Activated B cell treated with CpG ODN at 0.5 μM for 24 hours (primary cell): ENCODE results near the gene NRDC. TPM values are rescaled to one million over a fixed set of nuclear protein-coding genes. Genes with fewer than 3 reads are reported as not detected.
A peak's percentile ranks its signal among the peaks of the same experiment; 100 is the strongest.

Experiments used
- ATAC-seq: fragments of 200-7000 bp; cut with Tn5 transposase; one replicate; pipeline ENCODE4 v1.10.0; 2021; ENCODE audit warnings: low read depth, mild to moderate bottlenecking, moderate library complexity
- CTCF ChIA-PET: fragments of 350-600 bp; sonication (Branson Sonifier 250); formaldehyde crosslinking; loops from one replicate; lab custom pipeline; 2021; ENCODE audit warnings: antibody characterized with exemption; lab: Charles Lee
- POLR2A ChIA-PET: fragments of 350-600 bp; sonication (Branson Sonifier 250); formaldehyde crosslinking; loops from one replicate; lab custom pipeline; 2021; ENCODE audit warnings: antibody characterized with exemption; lab: Charles Lee
- DNase-seq: peaks from one replicate; pipeline ENCODE4 v3.0.0; 2022
- H3K27ac Mint-ChIP-seq: one replicate; pipeline ENCODE4 v1.8.0; 2020; ENCODE audit warnings: mixed read lengths
- H3K27me3 Mint-ChIP-seq: one replicate; pipeline ENCODE4 v1.8.0; 2021; ENCODE audit warnings: mixed read lengths
- H3K36me3 Mint-ChIP-seq: one replicate; pipeline ENCODE4 v1.8.0; 2021; ENCODE audit warnings: low read depth, mixed read lengths
- H3K4me1 Mint-ChIP-seq: one replicate; pipeline ENCODE4 v1.8.0; 2021; ENCODE audit warnings: mixed read lengths
- H3K4me3 Mint-ChIP-seq: one replicate; pipeline ENCODE4 v1.8.0; 2020; ENCODE audit warnings: mild to moderate bottlenecking, mixed read lengths
- H3K9me3 Mint-ChIP-seq: one replicate; pipeline ENCODE4 v1.8.0; 2020; ENCODE audit warnings: mixed read lengths
- CTCF ChIP-seq: fragments of 200-600 bp; IDR thresholded peaks from one replicate; pipeline ENCODE4 v1.8.0; 2022; ENCODE audit warnings: antibody characterized with exemption, mild to moderate bottlenecking
- intact Hi-C: fragments of 100-400 bp; cut with micrococcal nuclease; formaldehyde crosslinking; loops from one replicate; pipeline ENCODE4 v1.15.1; 2024
- total RNA-seq: library from RNA; stranded (reverse); gene quantifications from 2 replicates; pipeline ENCODE4 v1.2.3, GENCODE V29; 2022

Gene NRDC
- total RNA-seq, 1 donor from 2014 or later = 162 TPM

GRCh38 chr1:51871351-51871975 lies 7.1 kb downstream of the NRDC start:
- intact Hi-C loops = loop anchor here (10.0 kb wide), 1 partner anchor 1143 kb away; no protein-coding TSS in a partner anchor
- ChIA-PET CTCF (no interaction called here), POLR2A (interaction anchor here (0.7 kb wide), 1 partner anchor 139 kb away, joined by 6 read pairs; no protein-coding TSS in a partner anchor)
- no peaks in the 10 kb centered on the region for H3K9me3 Mint-ChIP-seq
- H3K27me3 Mint-ChIP-seq = no peaks in the 10 kb centered on the region
- no peak overlapping the region for H3K4me3 Mint-ChIP-seq
- TF ChIP-seq CTCF = no peak
- DNase-seq = no peak
- peaks cover 62% of the 10 kb centered on the region for H3K4me1 Mint-ChIP-seq
- no peak for ATAC-seq
- H3K27ac Mint-ChIP-seq = no peak overlapping the region
- H3K36me3 Mint-ChIP-seq = peaks cover 25% of the 10 kb centered on the region

GRCh38 chr1:51870603-51871350 lies 7.8 kb downstream of the NRDC start:
- H3K27me3 Mint-ChIP-seq = no peaks in the 10 kb centered on the region
- DNase-seq (no peak), ATAC-seq (no peak)
- no peaks in the 10 kb centered on the region for H3K9me3 Mint-ChIP-seq
- H3K27ac Mint-ChIP-seq = no peak overlapping the region
- POLR2A ChIA-PET = no interaction called here
- peaks cover 25% of the 10 kb centered on the region for H3K36me3 Mint-ChIP-seq
- intact Hi-C loops = loop anchor here (10.0 kb wide), 1 partner anchor 1144 kb away; no protein-coding TSS in a partner anchor
- CTCF ChIA-PET = no interaction called here
- TF ChIP-seq CTCF = no peak
- no peak overlapping the region for H3K4me3 Mint-ChIP-seq
- peaks cover 63% of the 10 kb centered on the region for H3K4me1 Mint-ChIP-seq

- ATAC-seq = no peak
- ChIA-PET CTCF (interaction anchor here (0.7 kb wide), 1 partner anchor 9 kb away, joined by 3 read pairs; no protein-coding TSS in a partner anchor), POLR2A (no interaction called here)
- DNase-seq = no peak
- intact Hi-C loops = no loop called here
- Mint-ChIP-seq H3K27me3 (no peaks in the 10 kb centered on the region), H3K27ac (no peak overlapping the region), H3K4me1 (peaks cover 57% of the 10 kb centered on the region), H3K4me3 (no peak overlapping the region), H3K36me3 (peaks cover 13% of the 10 kb centered on the region), H3K9me3 (no peaks in the 10 kb centered on the region)
- no peak for TF ChIP-seq CTCF
Measured at GRCh38 chr1:51867479-51868232, 10.9 kb downstream of the NRDC start.

GRCh38 chr1:51863384-51863783 lies 15.1 kb downstream of the NRDC start:
- no peak for TF ChIP-seq CTCF
- H3K27me3 Mint-ChIP-seq = no peaks in the 10 kb centered on the region
- no peaks in the 10 kb centered on the region for H3K9me3 Mint-ChIP-seq
- H3K27ac Mint-ChIP-seq = peak overlapping the region; percentile 77
- CTCF ChIA-PET = interaction anchor here (0.6 kb wide), 1 partner anchor 1203 kb away, joined by 4 read pairs; no protein-coding TSS in a partner anchor
- POLR2A ChIA-PET = interaction anchor here (0.7 to 3.0 kb wide), 3 partner anchors 12 to 357 kb away, joined by 3 to 24 read pairs (median 3); partner anchors contain the start of gene NRDC
- H3K36me3 Mint-ChIP-seq = peaks cover 6% of the 10 kb centered on the region
- H3K4me1 Mint-ChIP-seq = peaks cover 40% of the 10 kb centered on the region
- ATAC-seq = peak; percentile 69
- H3K4me3 Mint-ChIP-seq = peak overlapping the region; percentile 1
- no peak for DNase-seq
- intact Hi-C loops = loop anchor here (1.0 to 2.0 kb wide), 2 partner anchors 15 to 31 kb away; partner anchors contain the start of gene NRDC
